Measurements from ENCODE around the gene NCKAP5. TPM values are rescaled to one million over a fixed set of nuclear protein-coding genes. Genes with fewer than 3 reads are reported as not detected.

Gene NCKAP5
- total and polyA plus RNA-seq, 2 donors (not counting 1 experiment from before 2014, with no cell fraction given), result not detected

- H3K4me3 ChIP-seq (ENCODE audit: control extremely low read depth in 1 of 5, extremely low read depth in 1 of 5, insufficient read depth in 1 of 5, low read depth in 2 of 5, low read length in 4 of 5), result no peak overlapping the region
- CTCF ChIA-PET, result no interaction called here
- 35% methylated on average over 3 of the region's 6 CpGs for WGBS (ENCODE audit: insufficient coverage)
- intact Hi-C loops (cut with micrococcal nuclease), result no loop called here
- no peak overlapping the region for H3K9ac ChIP-seq (ENCODE audit: low read length)
- no peak for TF ChIP-seq EZH2 (IDR thresholded peaks at IDR 0.05; ENCODE audit: borderline replicate concordance, insufficient read depth, low read depth, low read length, poor library complexity, severe bottlenecking)
- TF ChIP-seq, protein P1, sequence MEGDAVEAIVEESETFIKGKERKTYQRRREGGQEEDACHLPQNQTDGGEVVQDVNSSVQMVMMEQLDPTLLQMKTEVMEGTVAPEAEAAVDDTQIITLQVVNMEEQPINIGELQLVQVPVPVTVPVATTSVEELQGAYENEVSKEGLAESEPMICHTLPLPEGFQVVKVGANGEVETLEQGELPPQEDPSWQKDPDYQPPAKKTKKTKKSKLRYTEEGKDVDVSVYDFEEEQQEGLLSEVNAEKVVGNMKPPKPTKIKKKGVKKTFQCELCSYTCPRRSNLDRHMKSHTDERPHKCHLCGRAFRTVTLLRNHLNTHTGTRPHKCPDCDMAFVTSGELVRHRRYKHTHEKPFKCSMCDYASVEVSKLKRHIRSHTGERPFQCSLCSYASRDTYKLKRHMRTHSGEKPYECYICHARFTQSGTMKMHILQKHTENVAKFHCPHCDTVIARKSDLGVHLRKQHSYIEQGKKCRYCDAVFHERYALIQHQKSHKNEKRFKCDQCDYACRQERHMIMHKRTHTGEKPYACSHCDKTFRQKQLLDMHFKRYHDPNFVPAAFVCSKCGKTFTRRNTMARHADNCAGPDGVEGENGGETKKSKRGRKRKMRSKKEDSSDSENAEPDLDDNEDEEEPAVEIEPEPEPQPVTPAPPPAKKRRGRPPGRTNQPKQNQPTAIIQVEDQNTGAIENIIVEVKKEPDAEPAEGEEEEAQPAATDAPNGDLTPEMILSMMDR (IDR thresholded peaks at IDR 0.05), result no peak
- H4K20me1 ChIP-seq (ENCODE audit: control insufficient read depth, insufficient read depth, low read length, poor library complexity, severe bottlenecking), result no peaks in the 10 kb centered on the region
- H2AFZ ChIP-seq (ENCODE audit: insufficient read depth, low read depth, low read length, poor library complexity, severe bottlenecking), result no peak overlapping the region
- Mint-ChIP-seq H3K27ac (no peak overlapping the region), H3K4me3 (no peak overlapping the region), H3K9me3 (ENCODE audit: insufficient read depth) (no peaks in the 10 kb centered on the region), H3K4me1 (peaks cover 2% of the 10 kb centered on the region), H3K27me3 (peaks cover 6% of the 10 kb centered on the region)
- DNase-seq (no peak), ATAC-seq (ENCODE audit: low read depth) (no peak)
- H3K27ac ChIP-seq (ENCODE audit: low read length in 2 of 2), result no peak overlapping the region
- H3K9me3 ChIP-seq (ENCODE audit: control extremely low read depth in 1 of 3, control insufficient read depth in 2 of 3, insufficient read depth in 1 of 3, low read length in 2 of 3), result no peaks in the 10 kb centered on the region
- H3K4me2 ChIP-seq (replicated peaks; ENCODE audit: low read depth, low read length, poor library complexity, severe bottlenecking), result no peak overlapping the region
- H3K27me3 ChIP-seq (replicated peaks in 1 of 4; ENCODE audit: control extremely low read depth in 1 of 4, control insufficient read depth in 3 of 4, insufficient read depth in 4 of 4, low read length in 3 of 4), result peaks cover 0 to 8% (median 1%) of the 10 kb centered on the region in 4 experiments
- no peaks in the 10 kb centered on the region for H3K4me1 ChIP-seq (ENCODE audit: control insufficient read depth in 2 of 2, insufficient read depth in 2 of 2, low read length in 2 of 2)
- POLR2A ChIA-PET, result no interaction called here
- H3K36me3 ChIP-seq (replicated peaks in 1 of 2; ENCODE audit: control extremely low read depth in 1 of 2, control insufficient read depth in 1 of 2, extremely low read depth in 1 of 2, insufficient read depth in 2 of 2, low read length in 1 of 2), result no peaks in the 10 kb centered on the region
- H3K79me2 ChIP-seq (ENCODE audit: control insufficient read depth, insufficient read depth, low read length), result no peaks in the 10 kb centered on the region
Observed at GRCh38 chr2:133497951-133498565, 70.2 kb downstream of the NCKAP5 start.

- ChIA-PET POLR2A (no interaction called here), CTCF (no interaction called here)
- Histone ChIP-seq H3K4me2 (replicated peaks; ENCODE audit: low read depth, low read length, poor library complexity, severe bottlenecking) (no peak overlapping the region), H2AFZ (ENCODE audit: insufficient read depth, low read depth, low read length, poor library complexity, severe bottlenecking) (no peak overlapping the region), H3K9ac (ENCODE audit: low read length) (no peak overlapping the region), H3K36me3 (replicated peaks in 1 of 2; ENCODE audit: control extremely low read depth in 1 of 2, control insufficient read depth in 1 of 2, extremely low read depth in 1 of 2, insufficient read depth in 2 of 2, low read length in 1 of 2) (no peaks in the 10 kb centered on the region), H3K27me3 (replicated peaks in 1 of 4; ENCODE audit: control extremely low read depth in 1 of 4, control insufficient read depth in 3 of 4, insufficient read depth in 4 of 4, low read length in 3 of 4) (peaks cover 0 to 4% (median 1%) of the 10 kb centered on the region in 4 experiments), H4K20me1 (ENCODE audit: control insufficient read depth, insufficient read depth, low read length, poor library complexity, severe bottlenecking) (no peaks in the 10 kb centered on the region), H3K9me3 (ENCODE audit: control extremely low read depth in 1 of 3, control insufficient read depth in 2 of 3, insufficient read depth in 1 of 3, low read length in 2 of 3) (no peaks in the 10 kb centered on the region), H3K4me1 (ENCODE audit: control insufficient read depth in 2 of 2, insufficient read depth in 2 of 2, low read length in 2 of 2) (no peaks in the 10 kb centered on the region), H3K4me3 (ENCODE audit: control extremely low read depth in 1 of 5, extremely low read depth in 1 of 5, insufficient read depth in 1 of 5, low read depth in 2 of 5, low read length in 4 of 5) (no peak overlapping the region), H3K79me2 (ENCODE audit: control insufficient read depth, insufficient read depth, low read length) (no peaks in the 10 kb centered on the region), H3K27ac (ENCODE audit: low read length in 2 of 2) (no peak overlapping the region)
- Mint-ChIP-seq H3K9me3 (ENCODE audit: insufficient read depth) (no peaks in the 10 kb centered on the region), H3K27ac (no peak overlapping the region), H3K4me3 (no peak overlapping the region), H3K27me3 (peaks cover 6% of the 10 kb centered on the region), H3K4me1 (peaks cover 2% of the 10 kb centered on the region)
- ATAC-seq (ENCODE audit: low read depth) (no peak), DNase-seq (no peak)
- TF ChIP-seq, protein P1 (IDR thresholded peaks at IDR 0.05), result no peak
- TF ChIP-seq EZH2 (IDR thresholded peaks at IDR 0.05; ENCODE audit: borderline replicate concordance, insufficient read depth, low read depth, low read length, poor library complexity, severe bottlenecking), result no peak
- intact Hi-C loops (cut with micrococcal nuclease), result no loop called here
- 79% methylated on average over 2 of the region's 3 CpGs for WGBS (ENCODE audit: insufficient coverage)
Observed at GRCh38 chr2:133497270-133497893, 70.9 kb downstream of the NCKAP5 start.
